SIG-M5 treated with dmso at 0.1 percent for 504 hours (cell line): Measurements from ENCODE around the gene TSPAN4.
A peak's percentile ranks its signal among the peaks of the same experiment; 100 is the strongest.

Source experiments
- DNase-seq: peaks from one replicate; lab custom pipeline; 2025; ENCODE audit not compliant: unreplicated experiment; lab: John Stamatoyannopoulos, UW

The TSPAN4 gene

GRCh38 chr11:842370-843002 is at the start of gene TSPAN4, which contains the start of gene POLR2L:
TSPAN4 (plus strand) TSS chr11:842852; CDS start chr11:850305, 7,453 bp downstream.
POLR2L (minus strand) TSS chr11:842529; CDS start chr11:842508, 21 bp downstream.
- DNase-seq = peak; percentile 63

GRCh38 chr11:792873-793272 is 49.8 kb upstream of the TSPAN4 start:
- no peak for DNase-seq

- no peak for DNase-seq
Observed at GRCh38 chr11:793556-793955, 49.1 kb upstream of the TSPAN4 start.

GRCh38 chr11:794013-794765 is 48.5 kb upstream of the TSPAN4 start:
- no peak for DNase-seq

GRCh38 chr11:794766-795633 is 47.7 kb upstream of the TSPAN4 start:
- no peak for DNase-seq

GRCh38 chr11:795634-796564 is 46.8 kb upstream of the TSPAN4 start:
- peak; percentile 84 for DNase-seq

GRCh38 chr11:796565-797295 is 45.9 kb upstream of the TSPAN4 start:
- no peak for DNase-seq

- peak; percentile 94 for DNase-seq
Observed at GRCh38 chr11:797296-798092, 45.2 kb upstream of the TSPAN4 start.

GRCh38 chr11:798093-798713 is 44.4 kb upstream of the TSPAN4 start, which contains the start of gene SLC25A22:
SLC25A22 (minus strand) TSS chr11:798281; CDS start chr11:795006, 3,275 bp downstream.
- peak; percentile 54 for DNase-seq

GRCh38 chr11:799641-800316 is 42.9 kb upstream of the TSPAN4 start:
- DNase-seq = no peak

- no peak for DNase-seq
Observed at GRCh38 chr11:800473-800872, 42.2 kb upstream of the TSPAN4 start.

- DNase-seq = no peak
Observed at GRCh38 chr11:801097-801780, 41.4 kb upstream of the TSPAN4 start.

GRCh38 chr11:802018-802617 is 40.5 kb upstream of the TSPAN4 start:
- DNase-seq = no peak

GRCh38 chr11:802693-803466 is 39.8 kb upstream of the TSPAN4 start:
- DNase-seq = no peak

- DNase-seq = no peak
Observed at GRCh38 chr11:803467-803742, 39.2 kb upstream of the TSPAN4 start.
